HG02884 (cell line): ENCODE data around the gene PPIP5K2.
"Not testable (repeated sequence)": the region's sequence is repeated elsewhere in the genome, so short reads cannot be mapped to it uniquely, and the experiment has no call there.

Experiments
- ATAC-seq: cut with Tn5 transposase; IDR thresholded peaks from one replicate; pipeline ENCODE4 v1.9.1; 2021; ENCODE audit warnings: mild to moderate bottlenecking, moderate library complexity; ENCODE audit not compliant: unreplicated experiment

The PPIP5K2 gene

GRCh38 chr5:103120607-103121200 lies 603 bp downstream of the PPIP5K2 start:
- ATAC-seq, result no peak

DNA sequence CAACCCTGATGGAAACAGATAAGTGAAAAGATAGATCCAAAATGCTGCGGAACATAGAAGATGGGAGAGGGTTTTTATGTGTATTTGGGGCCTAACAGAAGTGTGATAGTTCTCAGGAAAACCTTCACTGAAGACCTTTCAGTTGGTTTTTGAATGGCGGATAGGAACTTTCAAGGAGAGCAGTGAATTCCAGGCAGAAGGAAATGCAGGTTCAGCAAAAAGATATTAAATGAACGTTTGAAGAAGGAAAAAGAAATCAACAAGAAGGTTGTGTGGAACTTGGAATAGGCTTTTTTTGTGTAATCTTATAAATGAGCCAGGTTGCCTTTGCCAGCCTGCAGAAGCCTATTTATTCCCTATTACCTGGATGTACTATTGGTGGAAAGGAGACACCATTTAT lies 2.1 kb downstream of the PPIP5K2 start:
- ATAC-seq, result no peak

GRCh38 chr5:103126557-103126956 lies 6.5 kb downstream of the PPIP5K2 start:
- no peak for ATAC-seq

GRCh38 chr5:103127292-103127817 lies 7.3 kb downstream of the PPIP5K2 start:
- ATAC-seq, result no peak

GRCh38 chr5:103128202-103128601 lies 8.1 kb downstream of the PPIP5K2 start:
- ATAC-seq, result no peak

DNA sequence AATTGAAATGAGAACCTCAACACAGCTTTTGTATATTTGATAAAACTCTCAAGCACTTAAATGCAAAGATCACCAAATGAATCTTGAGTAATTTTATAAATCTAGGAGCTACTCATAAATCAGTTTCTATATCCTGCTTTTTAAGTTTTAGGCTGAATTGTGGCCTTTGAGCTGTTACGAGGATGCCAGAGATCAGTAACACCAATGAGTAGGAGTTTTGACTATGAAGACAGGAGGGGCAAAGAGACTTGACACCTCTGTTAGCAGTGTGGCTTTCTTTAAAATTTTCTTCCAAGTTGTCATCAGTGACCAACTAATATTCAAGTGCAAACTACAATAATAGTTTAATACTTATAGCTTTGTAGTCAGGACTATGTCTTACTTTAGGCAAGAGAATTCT lies 12.6 kb downstream of the PPIP5K2 start:
- no peak for ATAC-seq

DNA sequence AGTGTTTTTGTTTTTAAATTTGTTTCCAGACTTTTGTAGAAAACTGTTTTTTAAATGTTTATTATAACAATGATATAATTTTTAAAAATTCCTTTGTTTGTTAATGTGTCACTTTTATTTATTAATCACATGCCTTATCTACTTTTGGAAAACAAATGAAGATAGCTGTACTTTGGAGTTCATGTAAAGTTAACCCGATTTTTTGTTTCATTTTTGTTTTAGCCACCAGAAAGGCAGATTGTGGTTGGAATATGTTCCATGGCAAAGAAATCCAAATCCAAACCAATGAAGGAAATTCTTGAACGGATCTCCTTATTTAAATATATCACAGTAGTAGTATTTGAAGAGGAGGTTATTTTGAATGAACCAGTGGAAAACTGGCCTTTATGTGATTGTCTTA lies 13.1 kb downstream of the PPIP5K2 start:
- no peak for ATAC-seq

- ATAC-seq, result no peak
These were observed 15.4 kb downstream of the PPIP5K2 start for GRCh38 chr5:103135461-103135860.

- ATAC-seq, result no peak
These were observed 18.1 kb downstream of the PPIP5K2 start for GRCh38 chr5:103138202-103138690.

DNA sequence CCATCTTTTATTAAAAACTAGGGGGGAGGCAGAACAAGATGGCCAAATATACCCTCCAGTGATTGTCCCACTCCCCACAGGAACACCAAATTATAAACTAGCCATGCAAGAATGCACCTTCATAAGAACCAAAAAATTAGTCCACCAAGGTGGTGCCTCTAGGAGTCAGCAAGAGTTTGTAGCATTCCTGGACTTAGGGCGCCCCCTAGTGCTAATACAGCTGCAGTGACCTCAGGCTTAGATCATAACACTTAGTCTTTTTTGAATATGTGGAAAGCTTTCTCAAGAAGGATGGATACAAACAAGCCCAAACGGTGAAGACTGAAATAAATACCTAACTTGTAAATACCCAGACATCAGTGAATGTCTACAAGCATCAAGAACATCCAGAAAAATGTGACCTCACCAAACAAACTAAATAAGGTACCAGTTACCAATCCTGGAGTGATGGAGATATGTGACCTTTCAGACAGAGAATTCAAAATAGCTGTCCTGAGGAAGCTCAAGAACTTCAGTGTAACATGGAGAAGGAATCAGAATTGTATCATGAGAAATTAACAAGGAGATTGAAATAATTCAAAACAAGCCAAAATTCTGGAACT lies 19.3 kb downstream of the PPIP5K2 start:
- ATAC-seq, result peak; percentile 91

DNA sequence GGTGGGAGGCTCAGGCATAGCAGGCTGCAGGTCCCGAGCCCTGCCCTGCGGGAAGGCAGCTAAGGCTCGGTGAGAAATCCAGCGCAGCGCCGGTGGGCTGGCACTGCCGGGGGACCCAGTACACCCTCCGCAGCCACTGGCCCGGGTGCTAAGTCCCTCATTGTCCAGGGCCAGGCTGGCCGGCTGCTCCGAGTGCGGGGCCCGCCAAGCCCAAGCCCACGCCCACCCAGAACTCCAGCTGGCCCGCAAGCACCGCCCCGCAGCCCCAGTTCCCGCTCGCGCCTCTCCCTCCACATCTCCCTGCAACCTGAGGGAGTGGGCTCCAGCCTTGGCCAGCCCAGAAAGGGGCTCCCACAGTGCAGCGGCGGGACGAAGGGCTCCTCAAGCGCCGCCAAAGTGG lies 22.0 kb downstream of the PPIP5K2 start:
- ATAC-seq, result not testable (repeated sequence)

DNA sequence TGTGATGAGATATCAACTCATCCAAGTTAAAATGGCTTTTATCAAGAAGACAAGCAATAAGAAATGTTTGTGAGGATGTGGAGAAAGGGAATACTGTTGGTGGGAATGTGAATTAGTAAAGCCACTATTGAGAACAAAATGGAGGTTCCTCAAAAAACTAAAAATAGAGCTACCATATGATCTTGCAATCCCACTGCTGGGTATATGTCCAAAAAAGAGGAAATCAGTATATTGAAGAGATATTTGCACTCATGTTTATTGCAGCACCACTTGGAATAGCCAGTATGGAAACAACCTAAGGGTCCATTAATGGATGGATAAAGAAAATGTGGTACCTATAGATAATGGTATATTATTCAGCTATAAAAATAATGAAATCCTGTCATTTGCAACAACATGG lies 25.1 kb downstream of the PPIP5K2 start:
- ATAC-seq, result no peak

- ATAC-seq, result no peak
These were observed 28.1 kb downstream of the PPIP5K2 start for GRCh38 chr5:103148213-103148612.

GRCh38 chr5:103151156-103151555 lies 31.1 kb downstream of the PPIP5K2 start:
- ATAC-seq, result no peak

DNA sequence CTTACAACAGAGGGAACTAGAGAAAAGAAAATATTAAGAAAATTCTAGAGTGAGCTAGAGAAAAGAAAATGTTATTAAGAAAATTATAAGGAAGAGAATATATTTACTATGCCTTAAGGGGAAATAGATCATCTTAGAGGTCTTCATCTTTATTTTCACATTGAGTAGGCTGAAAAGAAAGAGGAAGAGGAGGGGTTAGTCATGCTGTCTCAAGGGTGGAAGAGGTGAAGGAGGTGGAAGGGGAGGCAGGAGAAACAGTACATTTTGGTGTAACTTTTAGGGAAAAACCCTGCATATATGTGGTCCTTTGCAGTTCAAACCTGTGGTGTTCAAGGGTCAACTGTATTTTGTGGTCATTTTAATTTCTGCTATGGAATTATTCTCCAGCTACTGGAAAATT lies 46.6 kb downstream of the PPIP5K2 start:
- ATAC-seq, result no peak

- ATAC-seq, result no peak
These were observed 54.0 kb downstream of the PPIP5K2 start for GRCh38 chr5:103174147-103174546.

DNA sequence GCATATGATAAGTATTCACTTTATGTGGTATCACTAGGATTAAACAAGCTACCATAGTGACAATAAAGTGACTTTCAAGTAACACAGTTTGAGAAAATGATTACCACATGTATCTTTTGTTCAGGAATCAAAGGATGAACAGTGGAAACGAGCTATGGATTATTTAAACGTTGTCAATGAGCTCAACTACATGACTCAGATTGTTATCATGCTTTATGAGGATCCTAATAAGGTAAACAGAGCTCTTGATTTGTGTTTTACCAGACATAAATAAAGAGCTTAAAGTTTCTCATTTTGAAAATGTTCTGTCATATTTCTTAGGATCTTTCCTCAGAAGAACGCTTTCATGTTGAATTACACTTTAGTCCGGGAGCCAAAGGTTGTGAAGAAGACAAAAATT lies 57.4 kb downstream of the PPIP5K2 start:
- no peak for ATAC-seq

- no peak for ATAC-seq
These were observed 58.1 kb downstream of the PPIP5K2 start for GRCh38 chr5:103178167-103178566.

DNA sequence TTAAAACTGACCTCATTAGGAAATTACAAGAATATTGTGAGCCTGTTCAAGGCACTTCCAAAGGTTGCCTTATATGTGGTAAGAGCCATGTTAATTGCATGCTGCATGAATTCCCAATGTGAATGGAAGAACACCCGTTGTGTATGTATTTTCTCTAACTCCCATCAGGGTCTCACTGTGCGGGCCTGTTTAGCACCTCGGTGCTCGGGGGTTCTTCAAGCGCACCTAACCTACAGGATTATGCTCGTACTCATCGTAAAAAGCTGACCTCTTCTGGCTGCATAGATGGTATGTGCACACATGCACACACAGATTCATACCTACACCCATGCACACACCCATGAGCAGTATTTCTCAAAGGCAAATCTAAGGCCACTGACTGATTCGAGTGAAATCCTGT lies 66.1 kb downstream of the PPIP5K2 start:
- ATAC-seq, result no peak

GRCh38 chr5:103188436-103188835 lies 68.3 kb downstream of the PPIP5K2 start:
- no peak for ATAC-seq

GRCh38 chr5:103203226-103203625 lies 83.1 kb downstream of the PPIP5K2 start:
- ATAC-seq, result no peak

DNA sequence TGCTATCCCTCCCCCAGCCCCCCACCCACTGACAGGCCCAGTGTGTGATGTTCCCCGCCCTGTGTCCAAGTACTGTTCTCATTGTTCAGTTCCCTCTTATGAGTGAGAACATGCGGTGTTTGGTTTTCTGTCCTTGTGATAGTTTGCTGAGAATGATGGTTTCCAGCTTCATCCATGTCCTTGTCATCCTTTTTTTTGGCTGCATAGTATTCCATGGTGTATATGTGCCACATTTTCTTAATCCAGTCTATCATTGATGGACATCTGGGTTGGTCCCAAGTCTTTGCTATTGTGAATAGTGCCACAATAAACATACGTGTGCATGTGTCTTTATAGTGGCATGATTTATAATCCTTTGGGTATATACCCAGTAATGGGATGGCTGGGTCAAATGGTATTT lies 84.9 kb downstream of the PPIP5K2 start:
- ATAC-seq, result not testable (repeated sequence)
